HT-29 (cell line): ENCODE results near the gene VIPR2. TPM values are rescaled to one million over a fixed set of nuclear protein-coding genes. Genes with fewer than 3 reads are reported as not detected.

Experiments used
- DNase-seq: peaks from one replicate; pipeline ENCODE4 v3.0.0-alpha.2; 2015; ENCODE audit warnings: low spot score
- total RNA-seq: library from RNA; depleted of rRNA; stranded (reverse); fragments of >200 nt; shearing (Covaris generic); gene quantifications from 2 replicates; pipeline ENCODE4 v1.2.3, GENCODE V29; 2014

VIPR2 gene
- total RNA-seq, 1 experiment from 2014 or later, result not detected

DNA sequence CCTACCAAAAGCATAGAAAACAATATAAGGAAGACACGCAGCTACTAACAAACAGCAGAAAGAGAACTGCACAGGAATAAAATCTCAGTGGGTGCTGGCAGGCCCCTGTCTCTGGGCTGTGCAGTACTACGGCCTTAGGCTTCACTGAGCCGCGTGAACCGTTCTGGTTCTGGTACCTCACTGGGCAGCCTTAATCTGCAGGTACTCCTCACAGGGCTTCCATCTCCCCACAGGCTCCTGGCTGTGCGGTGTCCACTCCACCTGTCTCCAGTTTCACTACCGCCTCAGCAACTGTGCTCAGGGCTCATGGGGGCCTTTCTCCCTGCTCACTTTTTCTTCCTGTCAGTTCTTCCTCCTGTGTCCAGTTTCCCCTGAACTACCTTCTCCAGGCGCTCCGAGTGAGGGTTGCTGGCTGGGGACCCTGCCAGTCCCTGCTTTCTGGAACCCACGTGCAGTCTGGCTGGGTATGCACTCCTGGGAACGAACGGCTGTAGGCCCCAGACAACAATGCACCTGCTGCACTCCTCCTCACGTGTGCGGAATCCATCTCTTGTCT, 75.7 kb downstream of the VIPR2 start:
- no peak for DNase-seq

DNA sequence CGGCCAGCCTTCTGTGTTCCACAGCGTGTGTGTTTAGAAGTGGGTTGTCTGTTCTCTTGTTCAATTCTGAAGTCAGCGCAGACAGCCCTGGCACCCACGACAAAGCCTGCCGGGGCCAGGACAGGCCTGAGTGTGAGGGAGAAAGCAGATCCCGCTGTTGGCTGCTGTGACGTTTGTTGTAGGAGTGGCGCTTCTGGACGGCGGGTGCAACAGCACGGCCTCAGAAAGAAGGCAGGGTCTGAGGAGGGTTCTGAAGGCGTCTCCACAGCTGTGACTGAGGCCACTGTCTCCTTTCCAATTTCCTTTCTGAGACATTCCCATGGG, 76.2 kb downstream of the VIPR2 start:
- DNase-seq, result no peak

DNA sequence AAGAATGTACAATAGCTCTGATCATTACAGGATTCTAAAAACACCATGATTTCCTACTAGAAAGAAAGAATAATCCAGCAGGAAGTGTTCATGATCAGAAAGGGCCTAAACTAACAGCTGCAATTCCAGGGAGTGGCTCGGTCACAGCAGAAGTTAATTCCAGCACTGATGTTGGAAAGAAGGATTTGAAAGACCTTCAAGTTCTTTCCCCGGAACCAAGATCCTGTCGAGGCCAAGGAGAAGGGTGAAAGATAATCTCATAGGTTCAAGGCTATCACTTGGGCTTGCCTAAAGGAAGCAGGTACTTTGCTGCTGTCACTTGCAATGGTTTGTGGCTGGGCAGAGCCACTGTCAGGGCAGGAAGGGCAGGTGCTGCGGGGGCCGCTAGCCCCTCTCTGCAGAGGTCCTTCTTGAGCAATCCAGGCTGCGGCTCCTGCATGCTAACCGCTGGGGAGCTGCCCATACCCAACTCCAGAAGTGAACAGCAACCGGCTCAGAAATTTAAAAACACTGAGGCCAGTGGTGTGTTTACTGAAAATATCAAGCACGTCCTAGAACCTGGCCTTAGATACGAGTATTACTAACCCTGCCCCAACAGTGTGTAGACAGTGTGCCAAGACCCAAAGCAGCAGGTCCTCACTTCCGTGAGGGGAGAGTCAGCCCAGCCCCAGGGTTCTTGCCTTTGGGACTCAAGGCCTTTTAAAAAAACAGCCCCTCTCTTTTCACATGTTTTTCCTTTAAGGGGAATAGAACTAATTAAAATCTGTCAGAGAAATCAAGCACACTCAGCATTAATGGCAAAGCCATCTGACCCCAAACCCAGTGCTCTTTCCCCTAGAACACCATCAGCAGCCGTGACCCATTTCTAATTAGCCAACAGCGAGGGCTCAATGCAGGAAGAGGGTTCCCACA, 76.8 kb downstream of the VIPR2 start:
- DNase-seq, result no peak

DNA sequence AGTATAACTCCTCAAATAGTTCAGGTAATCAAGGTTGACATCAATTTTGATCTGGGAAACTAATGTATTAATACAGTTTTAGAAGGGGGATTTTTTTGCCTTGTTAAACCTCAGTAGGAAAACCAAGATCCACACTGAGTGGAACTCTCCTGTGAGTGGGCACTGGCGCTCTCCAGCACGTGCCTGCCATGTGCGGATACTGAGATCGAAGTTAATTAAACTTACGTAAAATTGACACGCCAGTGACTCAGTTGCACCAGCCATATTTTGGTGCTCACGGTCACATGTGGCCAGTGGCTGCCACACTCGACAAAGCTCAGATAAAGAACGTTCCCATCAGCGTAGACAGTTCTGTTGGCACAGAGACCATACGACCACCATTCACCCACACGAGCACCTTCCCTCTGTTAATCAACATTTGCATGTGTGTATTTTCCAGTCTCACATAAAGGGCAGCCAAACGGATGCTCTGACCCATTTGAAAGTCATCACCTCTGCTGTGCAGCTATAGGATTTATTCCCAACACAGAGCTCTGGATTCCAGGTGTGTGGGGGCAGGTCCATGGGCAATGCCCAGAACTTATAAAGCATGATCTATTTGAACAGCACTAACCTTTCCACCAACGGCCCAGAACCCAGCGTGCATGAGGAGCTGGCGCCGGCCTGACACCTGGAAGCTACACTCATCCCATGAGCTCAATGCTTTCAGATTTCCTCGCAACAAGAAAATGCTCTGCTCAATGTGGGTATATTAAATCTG, 77.7 kb downstream of the VIPR2 start:
- DNase-seq, result no peak

DNA sequence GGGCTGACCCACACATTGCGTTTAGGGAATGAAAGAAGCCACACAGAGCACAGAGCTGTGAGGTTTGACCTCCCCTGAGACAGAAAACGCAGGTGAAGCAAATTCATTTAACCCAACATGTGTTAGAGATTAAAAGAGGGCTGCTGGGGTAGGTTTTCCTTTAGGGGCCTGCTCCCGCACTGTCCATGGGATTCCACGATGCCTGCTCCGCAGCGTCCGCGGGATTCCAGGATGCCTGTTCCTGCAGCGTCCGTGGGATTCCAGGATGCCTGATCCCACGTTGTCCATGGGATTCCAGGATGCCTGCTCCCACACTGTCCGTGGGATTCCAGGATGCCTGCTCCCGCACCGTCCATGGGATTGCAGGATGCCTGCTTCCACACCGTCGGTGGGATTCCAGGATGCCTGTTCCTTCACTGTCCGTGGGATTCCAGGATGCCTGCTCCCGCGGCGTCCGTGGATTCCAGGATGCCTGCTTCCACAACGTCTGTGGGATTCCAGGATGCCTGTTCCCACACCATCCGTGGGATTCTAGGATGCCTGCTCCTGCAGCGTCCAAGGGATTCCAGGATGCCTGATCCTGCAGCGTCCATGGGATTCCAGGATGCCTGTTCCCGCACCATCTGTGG, 78.7 kb downstream of the VIPR2 start:
- no peak for DNase-seq

DNA sequence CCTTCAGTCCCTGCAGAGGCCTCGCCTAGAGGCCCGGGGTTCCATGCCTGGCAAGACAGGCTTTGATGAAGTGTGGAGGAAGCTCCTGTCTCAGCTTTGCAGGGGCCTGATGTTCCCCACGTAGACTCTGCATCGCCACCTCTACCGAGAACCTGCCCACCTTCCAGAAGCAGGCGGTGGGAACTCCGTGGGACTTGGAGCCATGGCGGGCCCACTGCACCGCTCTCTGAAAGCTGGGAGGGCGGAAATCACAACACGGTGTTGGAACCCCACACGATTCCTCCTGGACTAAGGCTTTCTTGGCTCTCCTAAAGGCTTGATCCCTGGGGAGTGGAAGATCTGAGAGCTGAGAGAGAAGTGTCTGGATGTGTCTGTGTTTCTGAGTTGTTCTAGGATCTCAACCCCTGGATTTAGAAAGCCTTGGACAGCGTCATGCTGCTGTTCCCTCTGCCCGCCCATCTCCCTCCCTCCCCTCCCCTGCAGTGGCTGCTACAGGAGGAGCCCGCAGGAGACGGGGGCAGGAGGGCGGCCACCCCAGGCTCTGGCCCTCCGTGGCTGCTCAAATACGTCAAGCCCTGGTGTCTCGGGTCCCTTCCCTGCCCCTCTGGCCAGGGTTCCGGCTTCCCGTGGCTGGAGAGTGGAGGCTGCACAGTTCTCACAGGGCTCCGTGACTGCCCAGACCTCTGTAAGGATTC, 79.7 kb downstream of the VIPR2 start:
- no peak for DNase-seq

DNA sequence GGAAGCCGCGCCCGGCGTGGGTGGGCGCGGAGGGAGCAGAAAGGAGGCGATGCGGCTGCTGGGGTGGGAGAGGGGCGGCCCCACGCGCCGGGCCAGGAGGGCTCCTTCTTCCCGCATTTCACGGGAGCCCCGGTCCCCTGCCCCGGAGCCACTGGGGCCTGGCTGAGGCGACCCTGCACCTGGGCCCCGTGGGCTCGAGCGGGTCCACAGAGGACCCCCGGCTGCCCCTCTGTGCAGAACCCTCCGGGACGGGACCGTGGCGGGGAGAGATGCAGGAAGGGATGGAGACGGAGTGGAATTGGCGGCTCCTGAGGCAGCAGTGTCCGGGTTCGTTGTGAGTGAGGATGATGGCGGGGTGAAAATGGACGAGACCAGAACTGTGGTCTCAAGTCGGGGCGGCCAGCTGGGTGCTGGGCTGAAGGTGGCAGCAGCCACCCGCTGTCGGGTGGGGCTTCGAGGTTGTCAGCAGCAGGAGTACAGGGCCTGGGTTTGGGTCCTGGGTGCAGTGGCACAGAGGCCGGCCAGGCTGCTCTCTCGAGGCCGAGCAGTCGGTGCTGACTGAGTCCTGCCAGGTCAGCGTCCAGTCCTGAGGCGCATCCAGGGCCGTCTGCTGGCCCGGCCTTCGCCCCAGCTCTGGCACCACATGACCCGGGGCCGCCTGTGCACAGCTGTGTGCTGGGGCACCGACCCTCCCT, 80.4 kb downstream of the VIPR2 start:
- DNase-seq, result no peak

DNA sequence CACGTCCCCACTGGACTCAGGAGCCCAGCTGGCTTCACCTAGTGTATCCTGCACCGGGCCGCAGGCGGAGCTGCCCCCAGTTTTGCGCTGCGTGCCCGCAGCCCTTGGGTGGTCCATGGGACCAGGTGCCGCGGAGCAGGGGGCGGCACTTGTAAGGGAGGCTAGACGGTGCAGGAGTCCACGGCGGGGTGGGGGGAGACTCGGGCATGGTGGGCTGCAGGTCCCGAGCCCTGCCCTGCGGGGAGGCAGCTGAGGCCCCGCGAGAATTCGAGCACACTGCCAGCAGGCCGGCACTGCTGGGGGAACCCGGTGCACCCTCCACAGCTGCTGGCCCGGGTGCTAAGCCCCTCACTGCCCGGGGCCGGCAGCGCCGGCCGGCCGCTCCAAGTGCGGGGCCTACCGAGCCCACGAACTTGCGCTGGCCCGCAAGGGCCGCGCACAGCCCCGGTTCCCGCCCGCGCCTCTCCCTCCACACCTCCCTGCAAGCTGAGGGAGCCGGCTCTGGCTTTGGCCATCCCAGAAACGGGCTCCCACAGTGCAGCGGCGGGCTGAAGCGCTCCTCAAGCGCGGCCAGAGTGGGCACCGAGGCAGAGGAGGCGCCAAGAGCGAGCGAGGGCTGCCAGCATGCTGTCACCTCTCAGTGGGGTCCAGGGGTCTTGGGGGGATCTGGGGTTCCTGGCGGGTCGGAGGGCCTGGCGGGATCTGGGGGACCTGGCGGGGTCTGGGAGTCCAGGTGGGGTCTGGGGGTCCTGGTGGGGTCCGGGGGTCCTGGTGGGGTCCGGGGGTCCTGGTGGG, 81.4 kb downstream of the VIPR2 start:
- no peak for DNase-seq

DNA sequence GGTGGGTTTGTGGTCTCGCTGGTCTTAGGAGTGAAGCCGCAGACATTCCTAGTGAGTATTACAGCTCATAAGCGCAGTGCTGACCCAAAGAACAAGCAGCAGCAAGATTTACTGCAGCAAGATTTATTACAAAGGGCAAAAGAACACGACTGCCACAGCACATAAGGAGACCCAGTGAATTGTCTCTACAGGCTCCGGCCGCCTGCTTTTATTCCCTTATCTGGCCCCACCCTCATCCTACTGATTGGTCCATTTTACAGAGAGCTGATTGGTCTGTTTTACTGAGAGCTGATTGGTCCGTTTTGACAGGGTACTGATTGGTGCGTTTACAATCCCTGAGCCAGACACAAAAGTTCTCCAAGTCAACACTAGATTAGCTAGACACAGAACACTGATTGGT, 82.1 kb downstream of the VIPR2 start:
- no peak for DNase-seq

DNA sequence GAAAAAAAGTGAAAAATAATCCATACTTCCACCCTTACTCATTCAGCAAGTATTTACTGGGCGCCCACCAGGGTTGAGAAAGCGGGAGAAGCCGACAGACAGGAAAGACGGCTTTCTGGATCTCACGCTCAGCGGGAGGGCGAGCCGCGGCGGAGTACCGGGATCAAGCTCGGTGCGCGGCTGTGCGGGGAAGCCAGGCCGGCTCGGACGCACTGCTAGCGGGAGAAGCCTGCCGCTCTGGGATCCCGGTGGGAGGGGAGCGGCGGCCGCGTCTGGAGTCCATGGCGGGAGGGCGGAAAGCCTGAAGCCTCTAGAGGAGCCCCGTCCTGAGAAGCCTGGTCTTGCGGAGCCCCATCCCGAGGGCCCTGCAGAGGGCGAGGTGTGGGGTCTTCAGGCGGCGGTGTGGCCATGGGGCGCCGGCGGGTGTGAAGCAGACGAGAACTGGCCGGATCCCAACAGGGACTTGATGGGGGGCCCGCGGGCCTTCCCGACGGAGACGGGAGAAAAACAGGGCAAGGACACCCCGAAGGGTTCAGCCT, 82.9 kb downstream of the VIPR2 start:
- DNase-seq, result no peak

DNA sequence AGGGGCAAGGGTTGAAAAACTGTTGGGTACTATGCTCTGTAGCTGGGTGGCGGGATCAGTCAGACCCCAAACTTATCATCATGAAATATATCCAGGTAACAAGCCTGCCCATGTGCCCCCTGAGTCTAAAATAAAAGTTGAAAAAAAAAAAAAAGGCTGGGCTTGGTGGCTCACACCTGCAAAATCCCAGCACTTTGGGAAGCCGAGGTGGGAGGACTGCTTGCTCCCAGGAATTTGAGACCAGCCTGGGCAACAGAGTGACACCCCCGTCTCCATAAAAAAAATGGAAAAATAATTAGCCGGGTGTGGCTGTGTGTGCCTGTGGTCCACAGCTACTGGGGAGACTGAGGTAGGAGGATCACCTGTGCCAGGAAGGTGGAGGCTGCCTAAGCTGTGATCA, 83.5 kb downstream of the VIPR2 start:
- no peak for DNase-seq

DNA sequence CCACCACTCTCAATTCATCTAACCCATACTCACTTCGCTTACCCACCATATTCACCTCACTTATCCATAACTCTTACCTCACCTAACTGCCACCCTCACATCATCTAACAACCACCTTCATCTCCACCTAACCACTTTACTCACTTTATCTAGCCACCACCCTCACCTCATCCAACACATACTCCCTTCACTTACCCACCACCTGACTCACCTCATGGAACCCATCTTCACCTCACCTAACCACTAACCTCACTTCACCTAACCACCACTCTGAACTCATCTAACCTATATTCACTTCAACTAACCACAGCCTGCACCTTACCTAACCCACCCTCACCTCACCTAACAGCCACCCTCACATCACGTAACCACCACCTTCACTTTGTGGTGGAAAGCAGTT, 84.2 kb downstream of the VIPR2 start:
- no peak for DNase-seq

DNA sequence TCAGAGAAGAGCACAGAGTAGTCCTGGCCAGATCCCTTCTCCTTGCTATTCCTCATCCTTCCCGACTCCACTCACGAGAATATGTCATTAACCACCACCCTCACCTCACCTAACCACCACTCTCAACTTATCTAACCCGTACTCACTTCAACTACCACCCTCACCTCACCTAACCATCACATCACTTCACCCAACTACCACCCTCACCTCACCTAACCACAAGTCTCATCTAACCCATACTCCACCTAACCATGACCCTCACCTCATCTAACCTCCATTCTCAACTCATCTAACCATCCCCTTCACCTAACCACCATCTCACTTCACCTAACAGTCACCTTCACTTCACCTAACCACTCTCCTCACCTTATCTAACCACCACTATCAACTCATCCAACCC, 85.0 kb downstream of the VIPR2 start:
- DNase-seq, result no peak

DNA sequence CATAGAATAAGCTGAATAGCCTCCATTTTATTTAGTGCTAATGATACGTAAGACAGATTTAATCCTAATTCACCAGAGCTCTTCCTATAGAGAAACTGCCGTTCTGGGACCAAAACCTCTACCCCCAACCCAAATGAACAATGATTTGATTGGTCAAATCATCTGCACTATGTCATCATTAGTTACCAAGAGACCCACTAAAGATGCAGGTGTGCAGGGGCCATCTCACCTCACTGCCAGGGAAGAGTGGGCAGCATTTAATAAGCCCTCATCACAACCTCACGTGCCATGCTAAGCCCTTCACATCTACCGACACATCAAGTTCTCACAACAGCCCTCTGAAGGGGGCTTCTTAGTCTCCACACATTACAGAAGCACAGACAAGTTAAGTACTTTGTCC, 87.0 kb downstream of the VIPR2 start:
- no peak for DNase-seq

DNA sequence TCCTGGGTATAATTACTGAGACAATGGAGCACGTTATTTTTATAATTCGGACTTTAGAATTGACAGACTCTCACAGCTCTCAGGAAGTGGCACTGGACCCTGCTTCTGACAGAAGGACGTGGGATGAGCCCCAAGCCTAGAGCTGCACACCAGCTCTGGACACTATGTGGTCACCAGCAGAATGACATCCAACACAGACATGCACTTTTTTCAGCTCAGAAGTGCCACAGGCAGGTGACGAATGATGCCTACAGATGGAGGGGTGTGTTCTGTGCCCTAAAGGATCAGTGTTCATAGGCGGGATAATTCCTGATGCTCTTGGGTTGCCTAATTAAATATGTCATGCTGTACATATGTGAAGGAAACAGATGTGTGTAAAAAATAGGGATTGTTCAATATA, 87.9 kb downstream of the VIPR2 start:
- peak; percentile 7 for DNase-seq

DNA sequence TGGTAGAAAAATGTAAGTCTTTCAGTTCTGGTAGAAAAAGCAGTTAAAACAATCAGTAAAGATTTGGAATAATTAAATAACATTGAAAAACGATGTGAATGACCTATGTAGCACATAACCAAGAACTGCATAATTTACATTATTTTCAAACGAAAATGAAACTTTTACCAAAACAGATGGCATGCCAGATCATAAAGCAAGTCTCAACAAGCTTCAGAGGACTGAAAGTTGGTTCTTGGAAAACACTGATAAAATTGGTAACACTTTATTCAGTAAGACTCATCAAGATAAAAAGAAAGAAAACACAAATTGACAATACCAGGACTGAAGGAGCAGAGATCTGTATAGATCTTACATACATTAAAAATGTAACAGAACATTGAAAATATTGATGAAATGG, 92.8 kb downstream of the VIPR2 start:
- no peak for DNase-seq

DNA sequence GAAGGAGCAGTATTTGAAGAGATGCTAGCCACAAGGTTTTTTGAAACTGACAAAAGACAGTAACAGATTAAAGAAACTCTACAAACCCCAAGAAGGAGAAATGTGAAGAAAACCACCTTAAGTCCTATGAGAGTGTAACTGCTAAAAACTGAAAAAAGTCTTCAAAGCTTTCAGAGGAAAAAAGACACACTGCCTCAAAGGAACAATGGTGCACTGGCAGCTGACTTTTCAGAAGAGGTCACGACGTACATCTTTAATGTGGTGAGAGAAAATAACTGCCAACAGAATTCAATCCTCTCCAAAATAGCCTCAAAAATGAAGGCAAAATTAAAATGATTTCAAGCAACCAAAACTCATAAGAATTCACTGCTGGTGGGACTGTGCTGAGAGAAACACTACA, 94.0 kb downstream of the VIPR2 start:
- DNase-seq, result no peak

DNA sequence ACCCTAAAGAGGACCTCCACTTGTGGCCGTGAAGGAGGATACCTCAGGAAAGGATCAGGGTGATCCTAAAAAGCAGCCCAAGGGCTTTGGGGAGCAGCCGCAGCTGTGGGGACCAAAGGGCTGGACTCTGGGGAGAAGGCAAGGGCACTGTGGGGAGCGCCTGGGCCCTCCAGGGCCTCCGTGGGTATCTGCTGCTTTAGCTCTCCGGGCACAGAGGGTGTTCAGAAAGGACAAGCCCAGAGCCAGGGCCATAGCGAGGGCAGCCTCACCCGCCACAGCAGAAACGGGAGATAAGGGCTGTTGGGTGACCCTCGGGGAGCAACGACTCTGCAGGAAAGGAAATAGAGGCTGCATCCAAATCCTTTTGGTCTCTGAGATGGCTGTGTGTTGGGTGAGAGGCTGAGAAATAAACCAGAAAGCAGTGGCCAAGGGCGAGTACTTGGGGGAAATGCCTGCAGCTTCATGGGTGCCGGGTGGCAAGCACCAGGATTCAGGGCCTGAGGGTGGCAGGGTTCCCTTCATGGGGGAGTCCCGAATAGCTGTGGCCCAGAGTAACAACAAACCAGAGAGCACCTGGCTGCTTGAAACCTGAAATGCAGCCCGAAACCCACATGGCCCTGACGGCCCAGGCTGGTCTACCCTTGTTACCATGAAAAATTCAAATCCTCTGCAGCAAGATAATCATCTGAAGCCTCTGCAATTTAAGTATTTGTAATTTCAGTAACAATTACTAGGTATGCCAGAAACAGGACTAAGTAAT, 95.2 kb downstream of the VIPR2 start:
- DNase-seq, result no peak

DNA sequence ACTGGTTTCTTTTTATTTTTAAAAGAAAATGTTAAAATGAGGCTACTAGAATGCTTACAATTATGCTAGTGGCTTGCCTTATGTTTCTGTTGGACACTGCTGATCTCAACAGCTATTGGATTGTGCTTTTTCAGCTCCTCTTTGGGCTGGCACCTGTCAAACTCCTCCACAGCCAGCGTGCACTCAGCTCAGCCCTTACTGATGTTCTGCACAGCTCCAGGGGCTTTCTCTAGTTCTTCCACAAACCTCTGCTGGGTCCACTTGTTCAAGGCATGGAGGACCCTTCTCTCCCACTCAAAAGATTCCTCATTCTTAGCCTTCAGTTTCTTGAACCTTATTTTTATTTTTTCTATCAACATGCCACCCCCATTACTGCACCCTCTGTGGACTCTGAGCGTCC, 96.0 kb downstream of the VIPR2 start:
- DNase-seq, result no peak
